Suppressor macrophage treated with lipopolysaccharide for 4 hours (primary cell): Measurements from ENCODE around the gene ZNHIT3.
"Not testable (repeated sequence)": the region's sequence is repeated elsewhere in the genome, so short reads cannot be mapped to it uniquely, and the experiment has no call there.

ENCODE experiments used
- DNase-seq: peaks from one replicate; pipeline ENCODE4 v3.0.0-alpha.2; 2020

ZNHIT3 gene

DNA sequence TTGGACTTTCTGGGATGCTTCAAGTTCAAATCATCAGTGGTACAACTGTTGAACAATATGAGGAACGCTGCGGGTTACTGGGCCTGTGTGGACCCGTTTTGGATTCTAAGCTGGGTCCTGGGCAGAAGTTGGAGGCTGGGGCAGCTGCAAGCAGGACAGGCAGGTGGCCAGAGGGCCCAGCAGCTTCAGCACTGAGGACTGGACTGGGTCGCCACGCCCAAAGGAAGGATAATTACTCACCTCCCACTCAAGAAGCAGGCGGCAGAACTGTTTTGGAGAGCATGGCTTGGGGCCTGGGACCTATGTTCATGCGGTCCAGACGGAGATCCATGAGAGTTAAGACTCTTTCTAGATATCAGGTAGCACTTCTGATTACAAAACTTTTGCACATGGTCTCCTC lies 1.5 kb upstream of the ZNHIT3 start:
- no peak for DNase-seq

GRCh38 chr17:36485805-36486203 lies 677 bp upstream of the ZNHIT3 start:
- no peak for DNase-seq

DNA sequence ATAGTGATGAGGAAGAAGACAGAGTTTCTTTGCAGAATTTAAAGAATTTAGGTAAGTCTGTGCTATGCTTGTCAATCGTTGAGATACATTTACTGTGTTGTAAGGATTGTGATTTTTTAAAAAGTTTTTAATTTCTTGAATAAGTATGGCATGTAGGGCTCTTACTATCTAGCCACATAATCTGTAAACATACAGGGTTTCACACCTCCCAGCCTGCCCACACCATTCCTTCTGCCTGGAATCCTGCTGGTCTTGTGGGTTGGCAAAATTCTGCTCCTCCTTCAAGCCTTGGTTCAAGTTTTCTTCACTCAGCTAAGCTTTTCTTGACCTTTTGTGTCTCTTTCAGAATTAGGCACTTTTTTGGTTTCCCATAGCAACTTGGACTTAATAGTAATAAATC lies 7.5 kb downstream of the ZNHIT3 start:
- no peak for DNase-seq

DNA sequence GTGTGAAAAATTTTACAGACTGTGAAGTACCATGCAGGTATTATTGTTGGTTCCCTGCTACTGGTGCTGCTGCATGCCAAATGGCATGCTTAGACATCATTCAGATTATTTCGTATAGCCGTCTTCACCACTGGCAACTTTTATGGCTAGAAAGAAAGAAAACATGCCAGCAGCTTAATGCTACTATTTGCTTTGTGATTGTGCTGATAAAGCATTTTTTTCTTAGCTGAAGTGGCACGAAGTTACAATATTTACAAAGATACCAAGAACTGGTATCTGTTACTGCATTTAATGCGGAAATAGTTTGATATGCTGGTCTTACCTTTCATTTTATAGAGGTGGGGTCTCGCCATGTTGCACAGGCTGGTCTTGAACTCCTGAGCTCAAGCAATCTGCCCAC lies 8.2 kb downstream of the ZNHIT3 start:
- DNase-seq, result no peak

DNA sequence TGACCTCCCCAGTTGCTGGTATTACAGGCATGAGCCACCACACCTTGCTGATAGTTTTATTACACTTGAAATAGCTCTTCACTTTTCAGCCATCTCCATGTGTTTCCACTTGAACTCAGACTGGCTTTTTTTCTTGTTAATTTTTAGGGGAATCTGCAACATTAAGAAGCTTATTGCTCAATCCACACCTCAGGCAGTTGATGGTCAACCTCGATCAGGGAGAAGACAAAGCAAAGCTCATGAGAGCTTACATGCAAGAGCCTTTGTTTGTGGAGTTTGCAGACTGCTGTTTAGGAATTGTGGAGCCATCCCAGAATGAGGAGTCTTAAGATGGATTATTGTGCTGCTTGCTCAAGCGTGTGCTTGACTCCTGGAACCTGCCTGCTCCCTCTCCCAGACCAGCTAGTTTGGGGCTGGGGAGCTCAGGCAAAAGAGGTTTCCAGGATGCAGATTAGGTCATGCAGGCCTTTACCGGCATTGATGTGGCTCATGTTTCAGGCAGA lies 8.6 kb downstream of the ZNHIT3 start:
- DNase-seq, result no peak

DNA sequence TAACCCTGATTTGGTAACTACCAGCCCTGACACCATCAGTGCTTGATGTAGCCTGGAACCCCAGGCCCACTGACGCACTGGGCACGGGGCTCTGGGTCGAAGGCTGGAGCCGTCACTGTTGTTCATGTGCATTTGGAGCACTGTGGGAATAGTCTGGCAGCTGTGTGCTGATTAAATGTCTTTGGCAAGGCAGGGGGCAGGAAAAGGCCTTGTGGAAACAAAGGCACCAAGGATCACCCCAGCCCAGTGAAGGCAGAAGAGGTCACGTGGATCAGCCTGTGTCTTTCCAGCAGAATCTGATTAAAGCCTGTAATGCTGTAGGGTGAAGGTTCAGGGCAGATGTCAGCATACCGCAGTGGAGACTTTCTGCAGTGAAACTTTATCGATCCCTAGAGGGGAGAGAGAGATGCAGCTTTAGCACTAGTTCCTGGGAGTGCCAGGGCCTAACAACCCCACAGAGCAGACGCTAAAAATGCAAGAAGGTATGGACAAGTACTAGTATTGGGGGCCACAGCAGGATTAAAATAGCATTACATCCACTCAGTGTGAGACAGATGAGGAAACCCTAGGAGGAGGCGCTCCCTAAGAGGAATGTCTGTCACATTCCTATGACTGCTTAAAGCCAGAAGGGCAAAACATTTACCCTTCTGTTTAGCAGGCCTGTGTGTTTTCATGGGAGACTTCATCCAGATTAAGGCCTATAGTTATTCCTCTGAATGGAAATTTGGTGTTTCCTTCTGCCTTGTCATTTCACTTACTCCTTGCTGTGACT lies 9.7 kb downstream of the ZNHIT3 start:
- no peak for DNase-seq

GRCh38 chr17:36498155-36498554 lies 11.7 kb downstream of the ZNHIT3 start:
- DNase-seq, result no peak

DNA sequence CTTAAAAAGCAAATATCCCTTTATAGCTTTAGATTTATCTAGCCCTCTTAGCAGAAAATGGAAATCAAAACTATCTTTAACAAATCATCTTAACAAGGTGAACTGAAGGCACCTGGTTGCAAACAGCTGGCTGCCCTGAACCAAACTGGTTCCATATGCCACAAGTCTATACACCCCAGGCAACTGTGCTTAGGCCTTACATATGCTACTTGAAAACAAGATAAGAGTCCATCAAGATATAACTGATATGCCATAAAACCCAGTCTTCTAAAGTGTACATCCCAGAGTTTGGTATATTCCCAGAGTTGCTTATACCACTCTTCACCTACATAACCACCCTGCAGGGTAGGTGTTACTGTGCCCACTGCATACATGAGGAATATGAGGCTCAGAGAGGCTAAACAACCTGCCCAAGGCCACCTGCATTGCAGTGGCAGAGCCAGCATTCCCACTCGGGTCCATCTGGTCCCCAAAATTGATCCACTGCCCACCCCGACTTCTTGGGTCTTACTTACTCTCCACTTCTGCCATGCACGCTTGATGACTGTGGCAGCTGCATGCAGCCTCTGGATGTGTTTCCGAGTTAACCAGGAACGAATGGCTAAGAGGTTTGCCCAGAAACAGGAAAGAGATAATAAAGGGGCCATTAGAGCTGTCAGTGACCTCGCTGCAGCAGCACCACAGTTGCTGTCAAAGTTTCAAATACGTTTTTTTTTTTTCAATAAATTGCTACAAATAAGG lies 12.2 kb downstream of the ZNHIT3 start:
- no peak for DNase-seq

DNA sequence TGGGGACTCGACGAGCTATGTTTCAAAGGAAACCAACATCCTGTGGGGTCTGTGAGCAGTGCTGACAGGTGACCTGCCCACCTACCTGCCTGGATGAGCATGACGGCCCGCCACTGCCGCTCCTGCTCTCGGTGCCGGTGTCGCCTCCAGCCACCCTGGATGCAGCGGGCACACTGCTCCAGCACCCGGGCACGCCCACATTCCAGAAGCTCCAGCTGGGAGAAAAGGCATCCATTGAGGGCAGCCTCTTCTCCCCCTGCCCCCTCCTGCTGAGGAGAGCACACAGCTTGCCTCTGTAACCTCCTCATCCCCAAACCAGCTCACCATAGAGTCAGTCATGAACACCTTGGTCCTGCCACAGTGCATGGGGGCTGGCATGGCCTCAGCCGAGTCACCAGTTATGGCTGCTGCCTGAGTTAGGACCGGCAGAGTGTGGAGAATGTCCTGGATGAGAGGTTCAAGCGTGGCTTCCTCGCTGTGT lies 14.3 kb downstream of the ZNHIT3 start:
- no peak for DNase-seq

GRCh38 chr17:36501351-36501750 lies 14.9 kb downstream of the ZNHIT3 start:
- no peak for DNase-seq

DNA sequence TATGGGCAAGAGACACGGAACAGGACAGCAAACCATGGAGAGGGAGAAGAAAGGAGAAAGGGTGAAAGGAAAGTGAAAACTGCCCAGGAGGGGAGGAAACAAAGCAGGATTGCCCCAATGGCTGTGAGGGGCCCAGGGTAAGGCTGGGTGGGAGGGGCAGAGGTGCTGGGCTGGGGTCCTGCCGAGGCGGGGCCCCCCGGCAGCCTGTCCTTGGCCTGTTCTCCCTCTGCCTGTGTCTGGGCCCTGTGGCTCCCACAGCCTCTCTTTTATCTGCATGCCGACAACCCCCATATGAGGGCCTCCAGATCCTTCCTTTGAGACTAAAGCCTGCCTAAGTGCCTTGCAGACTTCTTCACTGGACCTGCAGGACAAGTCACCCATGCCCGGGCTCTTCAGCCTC lies 15.5 kb downstream of the ZNHIT3 start:
- no peak for DNase-seq

- no peak for DNase-seq
Measured at GRCh38 chr17:36503456-36504155, 17.1 kb downstream of the ZNHIT3 start.

DNA sequence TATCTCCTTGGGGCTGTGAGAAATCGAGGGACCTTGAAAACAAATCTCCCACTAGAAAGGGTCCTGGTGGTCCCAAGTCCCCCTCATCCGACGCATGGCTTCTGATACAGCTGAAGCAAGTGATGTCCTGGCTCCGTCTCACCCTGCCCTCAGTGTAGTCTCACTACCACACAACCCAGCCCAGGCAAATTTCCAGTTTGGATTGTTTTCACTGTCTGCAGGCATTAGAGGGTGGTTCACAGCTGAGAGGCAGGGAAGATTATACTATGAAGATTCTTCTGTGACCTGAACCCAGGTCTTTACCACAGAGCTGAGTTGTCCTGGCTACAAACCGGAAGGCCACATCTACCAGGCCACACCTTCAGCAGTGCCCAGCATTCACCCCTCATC lies 17.7 kb downstream of the ZNHIT3 start:
- DNase-seq, result no peak

DNA sequence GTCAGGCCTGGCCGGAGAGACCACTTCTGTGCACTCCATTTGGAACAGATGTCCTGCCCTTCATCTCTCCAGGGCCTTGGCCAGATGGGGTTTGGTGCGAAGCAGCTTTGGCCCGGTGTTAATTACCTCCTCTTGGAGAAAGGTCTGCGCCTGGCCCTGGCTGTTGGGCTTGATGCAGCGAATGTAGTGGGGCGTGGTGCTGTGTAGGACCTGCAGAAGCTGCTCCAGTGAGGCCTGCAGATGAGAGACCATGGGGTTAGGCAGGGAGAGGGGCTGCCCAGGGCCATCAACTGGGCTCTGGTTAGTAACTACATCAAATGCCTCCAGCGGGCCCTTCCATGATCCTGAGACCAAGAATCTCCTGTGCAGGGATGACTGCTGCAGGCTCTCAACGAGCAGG lies 18.7 kb downstream of the ZNHIT3 start:
- DNase-seq, result no peak

- no peak for DNase-seq
Measured at GRCh38 chr17:36506249-36506826, 19.9 kb downstream of the ZNHIT3 start.

GRCh38 chr17:36506831-36507230 lies 20.4 kb downstream of the ZNHIT3 start:
- no peak for DNase-seq

DNA sequence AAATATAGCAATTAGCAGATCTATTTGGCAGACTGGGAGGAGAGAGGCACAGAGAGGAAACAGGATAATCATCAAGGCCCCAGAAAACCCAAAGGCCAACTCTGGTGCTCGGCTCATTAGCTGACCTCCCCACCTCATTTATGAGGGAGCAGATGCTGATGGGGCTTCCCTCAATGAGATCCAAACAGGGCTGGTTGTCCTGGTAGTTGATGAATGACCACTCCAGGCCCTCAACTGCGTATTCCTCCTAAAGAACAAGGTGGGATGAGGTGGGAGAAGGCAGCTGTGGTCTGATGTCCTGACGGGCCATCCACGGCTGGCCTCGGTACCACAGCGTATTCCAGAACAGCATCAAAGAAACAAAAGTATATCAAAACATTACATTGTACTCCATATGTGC lies 20.8 kb downstream of the ZNHIT3 start:
- DNase-seq, result no peak

DNA sequence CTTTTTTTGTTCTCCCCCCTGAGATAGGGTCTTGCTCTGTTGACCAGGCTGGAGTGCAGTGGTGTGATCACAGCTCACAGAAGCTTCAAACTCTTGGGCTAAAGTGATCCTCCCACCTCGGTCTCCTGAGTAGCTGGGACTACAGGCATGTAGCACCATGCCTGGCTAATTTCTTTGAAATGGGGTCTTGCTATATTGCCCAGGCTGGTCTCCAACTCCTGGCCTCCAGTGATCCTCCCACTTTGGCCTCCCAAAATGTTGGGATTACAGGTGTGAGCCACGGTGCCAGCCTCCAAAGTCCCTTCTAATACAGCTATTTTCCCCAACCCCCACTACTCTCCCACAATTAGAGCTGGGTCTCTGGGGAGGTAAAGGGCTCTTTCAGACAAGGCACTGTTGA lies 22.0 kb downstream of the ZNHIT3 start:
- DNase-seq, result not testable (repeated sequence)

- DNase-seq, result no peak
Measured at GRCh38 chr17:36509272-36509985, 22.9 kb downstream of the ZNHIT3 start.

DNA sequence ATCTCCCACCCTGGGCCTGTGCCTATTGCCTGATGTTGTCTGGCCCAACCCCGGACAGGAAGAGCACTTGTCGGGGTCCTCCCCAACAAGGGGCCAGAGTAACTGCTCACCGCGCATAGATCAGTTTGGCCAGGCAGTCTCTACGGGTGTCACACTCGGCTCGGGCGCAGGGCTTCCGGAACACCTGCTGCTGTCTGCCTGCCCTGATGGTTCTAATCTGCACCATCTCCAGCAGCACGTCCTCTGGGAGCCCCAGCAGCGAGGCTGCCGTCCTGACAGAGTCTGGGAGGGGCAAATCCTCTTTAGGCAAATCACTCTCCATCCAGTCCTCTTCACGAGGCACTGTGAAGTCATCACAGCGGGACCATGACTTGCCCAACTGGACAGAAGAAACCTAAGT lies 24.2 kb downstream of the ZNHIT3 start:
- no peak for DNase-seq

DNA sequence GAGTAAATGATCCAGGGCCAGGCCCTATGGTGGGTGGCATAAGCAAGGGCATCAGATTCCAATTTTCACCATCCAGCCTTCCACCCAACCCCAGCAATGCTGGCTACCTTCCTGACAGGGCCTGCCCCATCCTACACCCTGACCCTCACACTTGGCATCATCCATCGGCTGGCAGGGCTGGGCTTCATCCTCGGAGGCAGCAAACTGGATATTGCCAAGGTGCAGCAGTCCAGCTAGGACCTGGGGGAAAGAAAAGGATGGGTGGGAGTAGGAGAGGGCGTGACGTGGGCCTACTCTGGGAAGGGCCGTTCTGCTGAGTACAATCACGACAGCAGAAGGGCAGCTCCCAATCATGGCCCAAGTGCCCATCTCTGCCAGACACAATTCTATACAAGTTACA lies 24.7 kb downstream of the ZNHIT3 start:
- DNase-seq, result no peak

- no peak for DNase-seq
Measured at GRCh38 chr17:36512641-36513040, 26.2 kb downstream of the ZNHIT3 start.

DNA sequence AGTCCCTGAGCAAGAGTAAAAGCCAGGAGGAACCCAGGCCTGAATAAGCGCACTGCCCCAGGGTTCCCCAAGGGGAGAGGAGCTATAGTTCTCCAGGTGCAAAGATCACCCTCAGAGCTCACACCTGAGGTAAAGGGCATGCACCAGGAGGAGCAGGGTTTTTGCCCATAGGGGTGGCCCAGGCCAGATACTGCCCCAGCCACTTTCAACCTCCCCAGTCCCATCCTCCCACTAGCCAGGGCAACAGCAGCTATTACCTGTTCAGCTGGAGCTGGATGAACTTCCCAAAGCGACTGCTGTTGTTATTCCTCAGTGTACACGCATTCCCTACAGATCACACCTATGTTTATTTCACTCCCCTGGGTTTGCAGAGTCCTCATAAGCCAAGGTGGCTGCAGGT lies 28.4 kb downstream of the ZNHIT3 start:
- DNase-seq, result no peak
